Activated gamma-delta T cell treated with Interleukin-2 at 50 U/mL for 16 hours (primary cell): Measurements from ENCODE around the gene XPNPEP1.

Source experiments
- DNase-seq: peaks from one replicate; pipeline ENCODE4 v3.0.0-alpha.2; 2020

Gene XPNPEP1

DNA sequence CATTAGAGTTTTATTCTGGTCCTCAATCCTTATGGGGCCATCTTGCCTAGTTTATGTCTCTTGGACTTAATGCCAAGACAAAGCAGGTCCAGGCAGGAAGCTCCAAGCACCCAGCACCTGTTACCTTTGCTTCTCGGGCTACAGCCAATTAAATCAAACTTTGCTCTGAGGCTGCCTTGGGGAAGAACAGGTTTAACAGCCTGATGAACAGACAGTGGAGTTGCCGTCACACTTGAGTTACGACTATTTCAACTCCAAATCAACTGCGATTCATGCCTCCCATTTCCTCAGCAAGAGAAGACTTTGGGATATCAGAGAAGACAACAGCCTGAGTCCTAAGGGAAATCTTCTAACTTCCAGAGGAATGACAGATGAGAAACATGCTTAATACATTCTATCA lies 62.2 kb downstream of the XPNPEP1 start:
- DNase-seq: no peak

DNA sequence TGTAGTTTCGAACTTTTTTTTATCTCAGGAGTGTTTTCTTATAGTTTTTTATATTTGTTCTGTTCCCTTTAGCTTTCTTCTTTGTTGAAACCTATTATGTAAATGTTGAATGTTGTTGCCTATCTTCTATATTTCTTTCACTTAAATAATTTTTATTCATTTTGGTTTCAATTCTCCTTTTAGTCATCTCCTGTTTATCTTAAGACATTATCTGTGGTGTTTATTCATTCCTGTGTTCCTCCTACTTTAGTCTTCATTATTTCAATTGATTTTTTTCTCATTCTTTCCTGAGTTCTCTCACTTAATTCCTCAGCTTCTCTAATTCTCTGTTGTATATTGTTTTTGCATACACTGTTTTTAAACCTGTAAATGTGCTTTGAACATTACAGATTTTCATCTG lies 64.1 kb downstream of the XPNPEP1 start:
- DNase-seq: no peak

DNA sequence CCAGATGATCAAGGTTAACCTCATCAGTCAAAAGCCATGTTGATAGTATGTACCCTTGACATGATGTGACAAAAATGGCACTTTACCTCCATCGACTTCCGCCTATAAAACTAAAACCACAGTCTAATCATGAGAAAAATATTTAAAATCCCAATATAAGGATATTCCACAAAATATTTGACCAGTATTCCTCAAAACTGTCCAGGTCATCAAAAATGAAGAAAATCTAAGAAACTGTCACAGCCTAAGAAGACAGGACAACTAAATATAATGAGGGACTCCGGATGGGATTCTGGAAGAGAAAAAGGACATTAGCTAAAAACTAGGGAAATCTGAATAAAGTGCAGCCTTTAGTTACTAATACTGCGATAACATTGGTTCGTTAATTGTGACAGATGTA lies 67.6 kb downstream of the XPNPEP1 start:
- DNase-seq: no peak

DNA sequence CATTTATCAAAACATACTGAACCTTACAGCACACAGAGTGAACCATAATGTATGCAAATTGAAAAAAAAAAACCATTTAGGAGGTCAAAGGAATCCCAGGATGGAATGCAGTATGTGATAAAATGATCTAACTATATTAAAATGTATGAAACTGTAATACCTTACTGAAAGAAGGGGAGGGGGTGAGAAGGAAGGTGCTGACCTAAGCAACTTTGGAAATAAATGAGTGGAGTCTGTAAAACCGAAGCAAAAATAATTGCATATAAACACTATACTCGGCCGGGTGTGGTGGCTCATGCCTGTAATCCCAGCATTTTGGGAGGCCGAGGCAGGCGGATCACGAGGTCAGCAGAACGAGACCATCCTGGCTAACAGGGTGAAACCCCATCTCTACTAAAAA lies 69.4 kb downstream of the XPNPEP1 start:
- no peak for DNase-seq

DNA sequence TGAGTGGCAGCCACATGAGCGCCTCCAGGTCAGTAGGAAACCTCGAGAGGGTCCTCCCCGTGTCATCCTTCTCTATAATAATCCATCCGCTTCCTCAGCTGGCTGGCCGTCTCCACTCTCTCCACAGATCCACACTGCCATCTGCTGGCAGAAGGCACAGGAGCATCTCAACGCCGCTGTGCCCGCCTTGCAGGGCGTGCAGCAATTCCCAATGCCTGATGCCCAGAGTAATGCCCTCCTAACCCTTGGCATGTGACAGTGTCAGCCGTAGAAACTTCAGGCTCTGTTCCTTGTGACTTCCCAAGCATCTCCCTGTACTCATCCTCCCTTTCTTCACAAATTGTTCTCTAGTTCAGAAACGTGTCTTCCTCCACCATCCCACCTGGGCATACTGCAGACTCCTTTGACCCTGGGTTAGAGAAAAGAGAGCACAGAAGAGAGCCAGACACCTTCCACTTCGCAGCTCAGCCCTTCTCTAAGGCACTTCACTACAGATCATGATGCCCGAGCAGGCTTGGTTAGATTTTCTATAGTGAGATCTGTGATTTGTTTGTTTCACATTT lies 70.8 kb downstream of the XPNPEP1 start:
- DNase-seq: peak; percentile 66

DNA sequence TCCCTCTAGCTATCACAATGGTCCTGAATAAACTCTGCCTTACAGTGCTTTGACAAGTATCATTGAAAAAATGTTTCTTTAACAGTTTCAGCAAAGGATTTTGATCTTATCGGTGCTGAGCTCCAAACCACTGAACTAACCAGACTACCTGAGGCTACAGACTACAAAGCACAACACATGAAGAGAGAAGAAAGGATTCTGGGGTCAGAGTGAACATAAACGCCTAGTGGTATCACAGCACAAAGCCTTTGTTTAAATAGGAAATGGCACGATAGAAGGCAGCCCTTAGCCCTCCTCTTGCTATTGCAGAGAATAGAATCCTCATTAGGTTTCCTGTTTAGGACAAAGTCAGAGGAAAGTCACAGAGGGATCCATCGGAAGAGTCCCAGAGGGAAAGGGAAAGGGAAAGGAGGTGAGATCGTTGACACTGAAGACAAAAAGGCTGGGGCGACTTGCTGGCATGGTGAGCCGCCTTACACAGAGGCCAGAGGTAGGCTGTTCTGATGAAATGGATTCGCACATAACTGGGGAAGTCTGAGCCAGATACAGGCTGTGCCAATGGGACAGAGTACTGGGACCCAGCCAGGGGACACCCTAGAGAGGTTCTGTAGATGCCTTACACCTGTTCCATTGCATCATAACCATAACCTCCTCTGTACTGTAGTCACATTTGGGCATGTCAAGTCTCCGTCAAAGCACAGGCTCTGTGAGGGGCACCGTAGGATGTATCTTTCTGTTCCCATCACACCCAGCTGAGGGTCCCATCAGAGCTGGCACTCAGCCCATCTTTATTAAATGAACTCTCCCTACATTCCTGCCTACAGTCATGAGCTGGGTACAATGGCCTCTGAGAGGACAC lies 71.5 kb downstream of the XPNPEP1 start:
- DNase-seq: no peak

DNA sequence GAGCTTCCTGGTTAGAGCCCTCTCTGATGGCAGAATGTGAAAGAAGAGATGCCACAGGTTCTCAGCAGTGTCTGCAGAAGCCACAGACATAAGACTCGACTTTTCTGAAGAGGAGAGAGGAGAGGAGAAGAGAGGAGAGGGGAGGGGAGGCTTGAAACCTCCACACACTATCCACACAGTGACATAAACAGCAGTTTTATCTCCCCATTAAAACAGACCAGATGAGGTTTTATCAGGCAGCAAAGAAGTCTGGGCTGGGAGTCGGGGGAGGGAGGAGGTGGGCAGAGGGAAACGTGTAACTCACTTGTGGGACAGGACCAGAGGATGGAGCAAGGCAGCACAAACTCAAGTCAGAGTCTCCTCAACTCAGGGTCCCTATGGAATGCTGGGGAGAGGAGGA lies 76.5 kb downstream of the XPNPEP1 start:
- no peak for DNase-seq

DNA sequence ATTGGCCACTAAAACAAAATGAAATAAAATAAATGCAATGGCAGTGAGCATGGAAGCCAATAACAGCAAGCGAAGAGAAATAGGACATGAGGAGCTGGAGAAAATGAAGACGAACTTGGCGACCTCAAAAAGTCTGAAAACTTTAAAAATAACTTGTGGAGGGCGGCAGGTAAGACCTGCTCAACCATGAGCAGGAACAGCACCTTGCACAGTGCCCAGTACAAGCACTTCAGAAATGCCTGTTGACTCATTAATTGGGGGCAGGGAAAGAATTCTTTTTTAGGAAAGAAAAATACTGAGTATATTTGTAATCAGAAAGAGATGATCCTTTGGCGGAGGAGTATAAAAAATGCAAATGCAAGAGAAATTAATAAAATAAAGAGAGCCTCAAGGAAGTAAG lies 78.0 kb downstream of the XPNPEP1 start:
- no peak for DNase-seq

DNA sequence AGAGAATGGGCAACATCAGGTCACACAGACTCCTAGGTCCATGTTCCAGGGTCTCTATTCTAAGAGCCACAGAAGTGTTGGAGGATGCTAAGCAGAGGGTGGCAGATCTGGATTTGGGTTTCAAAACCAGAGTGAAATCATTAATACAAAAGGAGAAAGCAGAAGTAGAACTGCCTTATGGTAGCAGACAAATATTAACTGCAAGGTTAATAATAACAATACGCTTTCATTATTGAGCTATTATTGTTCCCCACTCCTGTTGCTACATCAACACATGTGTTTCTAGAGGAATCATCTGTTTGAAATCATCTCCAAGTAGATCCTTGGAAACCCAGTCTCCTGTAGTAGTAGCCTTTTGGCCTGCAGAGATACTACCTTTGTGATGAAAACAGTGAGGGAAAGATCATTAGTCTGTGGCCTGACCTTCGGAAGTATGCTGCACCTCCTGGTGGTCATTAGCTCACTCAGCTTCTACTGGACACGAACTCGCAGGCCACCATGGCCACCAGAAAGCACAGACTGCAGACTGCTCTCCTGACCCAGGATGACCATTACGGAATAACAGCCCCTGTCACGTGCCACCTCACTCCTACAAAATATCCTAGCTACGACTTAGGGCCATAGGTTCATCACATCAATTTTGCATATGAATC lies 84.6 kb downstream of the XPNPEP1 start:
- DNase-seq: no peak

DNA sequence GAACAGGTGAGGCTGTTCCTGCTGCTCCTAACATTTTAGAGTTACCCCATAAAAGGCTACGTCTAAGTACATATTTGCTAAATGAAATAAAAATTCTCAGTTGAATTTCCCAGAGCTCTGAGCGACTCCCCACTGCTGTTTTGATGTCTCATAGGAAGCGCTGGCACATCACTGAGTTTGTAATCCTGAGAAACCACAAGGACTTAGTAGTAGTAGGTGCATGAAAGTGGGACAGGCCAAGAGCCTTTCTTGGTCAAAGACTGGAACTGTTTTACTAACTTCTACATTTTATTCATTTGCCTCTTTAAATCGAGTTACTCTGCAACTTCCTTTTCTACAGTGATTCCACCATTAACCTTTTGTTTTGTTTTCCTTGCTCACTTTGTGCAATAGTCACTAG lies 85.9 kb downstream of the XPNPEP1 start:
- DNase-seq: no peak

DNA sequence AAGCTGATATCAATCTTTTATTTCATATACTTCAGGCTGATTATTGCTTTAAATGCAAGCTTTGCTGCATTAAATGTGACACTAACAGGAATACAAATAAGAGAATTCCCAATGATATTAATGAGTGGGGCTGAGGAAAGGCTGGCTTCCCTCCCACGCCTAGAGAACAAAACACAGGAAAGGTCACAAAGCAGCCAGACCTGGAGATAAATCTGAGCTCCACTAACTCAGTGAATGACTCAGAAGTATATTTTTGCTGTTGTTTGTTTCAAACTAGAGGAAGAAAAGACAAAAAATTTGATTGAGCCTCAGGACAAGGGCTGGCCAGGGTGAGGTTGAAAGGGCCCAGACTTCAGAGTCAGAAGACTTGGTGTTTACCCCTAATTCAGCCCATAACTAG lies 88.1 kb downstream of the XPNPEP1 start:
- DNase-seq: no peak

DNA sequence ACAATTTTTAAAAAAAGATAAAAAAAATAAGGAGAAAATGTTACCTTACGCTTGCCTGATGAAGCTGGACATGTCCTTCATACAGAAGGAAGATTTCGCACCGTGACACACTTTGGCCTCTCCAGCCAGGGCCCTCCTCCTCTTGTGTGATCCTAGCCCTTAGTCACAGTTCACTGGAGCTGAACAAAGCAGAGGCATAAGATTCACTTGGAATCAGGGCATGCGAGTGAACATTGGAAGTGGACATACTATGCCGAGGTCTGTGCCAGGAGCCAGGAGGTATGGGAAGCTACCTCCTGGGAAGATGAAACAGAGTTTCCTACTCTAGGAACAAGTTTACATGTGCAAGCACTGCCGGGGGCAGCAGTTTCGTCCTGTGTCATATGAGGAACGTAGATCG lies 91.5 kb downstream of the XPNPEP1 start:
- no peak for DNase-seq

DNA sequence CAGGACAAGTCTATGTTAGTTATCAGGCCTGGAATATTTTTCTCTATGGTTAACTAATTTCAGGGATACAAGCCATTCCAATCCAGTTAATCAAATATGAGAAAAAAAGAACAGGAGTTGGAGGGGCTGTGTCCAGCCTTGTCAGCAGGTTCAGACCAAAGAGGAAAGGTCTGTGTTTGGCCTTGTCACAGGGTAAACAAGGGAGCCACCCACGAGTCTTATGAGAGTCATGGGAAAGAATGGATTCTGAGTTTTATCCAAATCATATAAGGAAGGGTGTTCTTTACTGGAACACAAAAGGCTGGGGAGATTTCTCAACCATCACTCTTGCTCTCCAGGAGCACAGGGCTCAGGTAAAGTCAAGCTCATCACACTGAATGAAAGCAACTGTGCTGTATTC lies 99.1 kb downstream of the XPNPEP1 start:
- DNase-seq: no peak

DNA sequence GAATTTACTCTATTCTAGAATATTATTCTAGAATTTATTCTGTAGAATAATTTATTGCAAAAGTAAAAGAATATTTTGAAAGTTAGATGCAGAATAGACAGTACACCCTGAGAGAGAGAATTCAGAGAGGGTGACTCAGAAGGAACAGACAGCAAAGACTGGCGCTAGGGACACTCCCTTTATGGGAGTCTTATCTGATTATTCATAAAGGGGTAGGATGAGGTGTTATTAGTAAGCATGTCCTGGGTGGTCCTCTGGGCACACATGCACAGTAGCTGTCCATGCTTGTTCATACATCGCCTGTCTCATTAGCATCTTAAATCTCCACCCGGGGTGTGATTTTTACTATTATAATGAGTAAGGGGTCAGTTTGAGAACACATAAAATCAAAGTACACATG lies 100.1 kb downstream of the XPNPEP1 start:
- no peak for DNase-seq

DNA sequence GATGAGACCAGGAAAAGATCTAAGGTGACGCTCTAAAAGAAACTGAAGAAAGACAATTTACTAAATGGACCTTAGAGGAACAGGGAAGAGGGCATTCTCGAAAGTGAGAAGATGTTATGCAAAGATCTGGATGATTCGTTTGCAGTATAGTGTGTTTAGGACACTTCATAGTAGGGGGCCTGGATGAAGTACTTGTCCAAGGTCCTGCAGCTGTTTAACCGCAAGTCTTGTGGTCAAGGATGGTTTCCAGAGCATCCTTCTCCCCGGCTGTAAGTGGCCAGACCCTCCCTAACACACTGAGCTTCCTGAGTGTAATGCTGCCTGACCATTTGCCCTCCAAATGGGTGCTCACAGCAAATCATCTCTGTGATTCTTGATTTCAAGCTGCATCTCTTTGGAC lies 101.6 kb downstream of the XPNPEP1 start:
- DNase-seq: no peak

DNA sequence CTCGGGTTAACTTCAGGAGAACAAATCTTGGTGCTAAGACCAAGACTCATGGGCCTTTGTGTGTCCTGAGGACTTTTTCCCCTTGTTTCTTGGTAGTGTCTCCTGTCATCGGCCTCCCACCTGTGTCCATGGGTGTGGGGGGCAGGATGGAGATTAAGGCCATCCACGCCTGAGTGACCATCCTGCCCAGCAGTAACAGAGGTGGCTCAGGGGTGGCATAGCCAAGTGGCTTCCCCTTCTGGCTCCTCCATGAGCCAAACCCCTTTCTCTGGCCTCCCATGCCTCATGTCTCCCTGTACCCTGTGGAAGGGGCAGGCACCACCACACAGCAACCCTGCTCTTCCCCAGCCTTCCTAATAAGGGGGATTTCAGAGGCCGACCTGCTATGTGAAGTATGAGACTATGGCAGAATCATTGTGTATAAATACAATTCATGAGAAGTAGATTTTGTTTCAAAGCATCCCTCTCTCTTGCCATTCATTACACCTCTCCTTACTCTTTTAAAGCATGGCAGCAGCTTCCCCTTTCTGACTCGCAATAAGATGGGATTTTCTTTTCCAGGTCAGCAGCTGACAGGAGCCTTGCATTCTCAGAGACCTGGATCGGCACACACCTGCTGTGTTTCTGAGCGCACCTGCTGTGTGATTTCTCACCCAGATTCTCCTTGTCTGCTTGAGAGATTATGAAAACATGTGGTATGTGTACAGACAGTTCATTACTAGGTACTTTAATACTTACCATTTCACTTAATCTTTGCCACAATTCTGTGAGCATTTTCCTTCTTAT lies 102.5 kb downstream of the XPNPEP1 start:
- no peak for DNase-seq

DNA sequence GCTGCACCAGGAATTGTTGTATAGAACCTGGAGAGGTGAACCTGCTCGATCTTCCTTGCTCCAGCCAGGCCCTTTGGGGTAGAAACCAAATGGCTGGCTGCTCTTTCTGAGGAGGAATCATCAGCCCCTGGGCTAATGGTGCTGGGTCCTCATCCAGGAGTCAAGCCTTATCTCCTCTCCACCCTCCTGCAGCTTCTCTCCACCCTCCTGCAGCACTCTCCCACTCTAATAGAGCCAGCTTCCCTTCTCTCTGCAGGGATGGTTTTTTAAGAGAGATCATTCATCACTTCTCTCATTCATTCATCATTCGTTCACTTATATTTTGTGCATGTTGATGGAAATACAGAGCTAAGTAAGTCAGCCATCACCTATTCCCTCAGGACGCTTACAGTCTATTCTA lies 103.5 kb downstream of the XPNPEP1 start:
- DNase-seq: no peak
